Sigmoid colon (tissue), 4 donors: Measurements from ENCODE around the gene ADARB2.

ENCODE experiments used
- CTCF ChIP-seq, 4 experiments: fragments of 450-650 bp in 3 of 4; fragments of 200-600 bp in 1 of 4; IDR thresholded peaks; one replicate each; pipeline ENCODE4 v1.5.1; 2016 to 2019; ENCODE audit warnings: antibody characterized with exemption in 4 of 4, mild to moderate bottlenecking in 3 of 4, moderate library complexity in 2 of 4
- EP300 ChIP-seq, 4 donors: sonication (generic); formaldehyde crosslinking; IDR thresholded peaks; one replicate each; pipeline ENCODE4 v1.6.1; 2017; ENCODE audit warnings: antibody characterized with exemption in 4 of 4
- POLR2A ChIP-seq, 2 donors: fragments of 450-650 bp; IDR thresholded peaks; one replicate each; pipeline ENCODE4 v1.6.1; 2016; ENCODE audit warnings: antibody characterized with exemption in 2 of 2, mild to moderate bottlenecking in 2 of 2, moderate library complexity in 2 of 2

GRCh38 chr10:1655367-1655766, 82.0 kb downstream of the ADARB2 start:
- no peak for TF ChIP-seq CTCF (IDR thresholded peaks at IDR 0.05)
- no peak for TF ChIP-seq EP300 (IDR thresholded peaks at IDR 0.05)
- no peak for TF ChIP-seq POLR2A (IDR thresholded peaks at IDR 0.05)
